Right renal pelvis (tissue), 4 donors: Measurements from ENCODE around the gene STIL. TPM values are rescaled to one million over a fixed set of nuclear protein-coding genes. Genes with fewer than 3 reads are reported as not detected.
"Not testable (repeated sequence)": the region's sequence is repeated elsewhere in the genome, so short reads cannot be mapped to it uniquely, and the experiment has no call there.

Experiments
- DNase-seq, 4 donors: peaks; one replicate each; pipeline ENCODE4 v3.0.0-alpha.2; 2013; ENCODE audit warnings: low read depth in 4 of 4, low spot score in 3 of 4, missing footprints in 1 of 4
- polyA plus RNA-seq, 4 donors: library from polyadenylated mRNA; unstranded; fragments of 120-200 nt; gene quantifications; one replicate each; pipeline ENCODE4 v1.2.1, GENCODE V29; 2013; ENCODE audit not compliant: insufficient read length in 4 of 4

Gene STIL
- polyA plus RNA-seq, 4 donors: 7.9 to 9.2 (median 8.9) TPM

GRCh38 chr1:47324682-47325081, 10.7 kb upstream of the STIL start:
- no peak for DNase-seq

GRCh38 chr1:47323599-47324031, 9.7 kb upstream of the STIL start:
- DNase-seq: no peak

- not testable (repeated sequence) for DNase-seq
Measured at GRCh38 chr1:47319968-47320367, 6.0 kb upstream of the STIL start.

- no peak for DNase-seq
Measured at GRCh38 chr1:47317841-47318240, 3.9 kb upstream of the STIL start.

GRCh38 chr1:47309427-47309826, 4.5 kb downstream of the STIL start:
- DNase-seq: no peak

GRCh38 chr1:47302472-47302871, 11.5 kb downstream of the STIL start:
- no peak for DNase-seq

GRCh38 chr1:47298025-47298699, 15.8 kb downstream of the STIL start:
- no peak for DNase-seq

- no peak for DNase-seq
Measured at GRCh38 chr1:47295579-47295978, 18.4 kb downstream of the STIL start.

GRCh38 chr1:47294863-47295262, 19.1 kb downstream of the STIL start:
- DNase-seq: not testable (repeated sequence)

- not testable (repeated sequence) for DNase-seq
Measured at GRCh38 chr1:47288116-47288515, 25.8 kb downstream of the STIL start.

- DNase-seq: no peak
Measured at GRCh38 chr1:47280142-47280541, 33.8 kb downstream of the STIL start.

- no peak for DNase-seq
Measured at GRCh38 chr1:47276850-47277249, 37.1 kb downstream of the STIL start.

- DNase-seq: not testable (repeated sequence)
Measured at GRCh38 chr1:47275811-47276210, 38.1 kb downstream of the STIL start.

GRCh38 chr1:47265529-47265928, 48.4 kb downstream of the STIL start:
- DNase-seq: not testable (repeated sequence)

- no peak for DNase-seq
Measured at GRCh38 chr1:47262787-47263413, 51.0 kb downstream of the STIL start.

- no peak for DNase-seq
Measured at GRCh38 chr1:47257224-47257623, 56.7 kb downstream of the STIL start.

GRCh38 chr1:47252795-47253194, 61.2 kb downstream of the STIL start:
- DNase-seq: no peak

- DNase-seq: no peak
Measured at GRCh38 chr1:47252369-47252768, 61.6 kb downstream of the STIL start.

GRCh38 chr1:47249755-47250154, 64.2 kb downstream of the STIL start:
- DNase-seq: no peak

- DNase-seq: no peak
Measured at GRCh38 chr1:47244339-47244862, 69.5 kb downstream of the STIL start.

GRCh38 chr1:47243910-47244309, 70.0 kb downstream of the STIL start:
- no peak for DNase-seq
